ENCODE data around the gene NRIP1.

Gene NRIP1

GRCh38 chr21:15063814-15064575 is 805 bp downstream of the NRIP1 start:
- no peak for DNase-seq (ENCODE audit: low read depth in 3 of 3)

- DNase-seq (ENCODE audit: low read depth in 3 of 3) = no peak
These were observed 1.6 kb downstream of the NRIP1 start for GRCh38 chr21:15063081-15063813.

GRCh38 chr21:15062606-15062965 is 2.2 kb downstream of the NRIP1 start:
- no peak for DNase-seq (ENCODE audit: low read depth in 3 of 3)

GRCh38 chr21:15061747-15062605 is 2.8 kb downstream of the NRIP1 start:
- DNase-seq (ENCODE audit: low read depth in 3 of 3) = no peak

DNA sequence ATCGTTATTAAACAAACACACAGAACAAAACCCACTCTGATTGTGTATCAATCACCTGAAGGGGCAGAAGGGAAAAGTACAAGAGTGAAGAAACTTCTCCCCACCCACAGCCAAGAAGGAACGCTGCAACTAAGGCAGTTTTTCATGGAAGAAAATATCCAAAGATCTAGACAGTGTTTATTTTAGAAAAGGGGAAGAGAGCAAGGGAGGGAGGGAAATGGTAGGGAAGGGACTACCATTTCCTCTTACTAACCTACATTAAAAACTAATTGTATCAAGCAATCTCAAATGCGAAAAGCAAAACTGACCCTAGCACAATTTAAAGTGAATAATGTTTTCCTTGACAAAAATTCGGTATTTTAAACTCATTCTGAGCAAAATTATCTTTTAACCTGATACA is 3.5 kb downstream of the NRIP1 start:
- DNase-seq (ENCODE audit: low read depth in 3 of 3) = no peak

GRCh38 chr21:15060543-15061175 is 4.1 kb downstream of the NRIP1 start:
- no peak for DNase-seq (ENCODE audit: low read depth in 3 of 3)

DNA sequence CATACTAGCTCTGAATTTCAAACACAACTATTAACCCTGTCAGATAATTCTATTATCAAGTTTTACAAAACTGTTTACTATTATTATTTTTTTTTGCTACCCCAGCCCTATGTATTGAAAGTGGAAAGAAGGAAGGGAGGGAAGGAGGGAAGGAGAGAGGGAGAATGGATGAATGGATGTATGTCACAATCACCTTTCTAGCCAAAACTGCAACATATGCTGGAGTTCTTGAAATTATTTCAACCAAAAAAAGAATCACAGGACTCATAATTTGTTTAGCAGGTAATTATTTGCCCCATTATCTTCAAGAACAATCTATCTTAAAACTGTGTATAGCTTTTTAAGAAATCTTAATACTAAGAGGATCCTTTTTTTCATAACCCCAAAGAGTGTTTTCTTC is 5.4 kb downstream of the NRIP1 start:
- no peak for DNase-seq (ENCODE audit: low read depth in 3 of 3)

DNA sequence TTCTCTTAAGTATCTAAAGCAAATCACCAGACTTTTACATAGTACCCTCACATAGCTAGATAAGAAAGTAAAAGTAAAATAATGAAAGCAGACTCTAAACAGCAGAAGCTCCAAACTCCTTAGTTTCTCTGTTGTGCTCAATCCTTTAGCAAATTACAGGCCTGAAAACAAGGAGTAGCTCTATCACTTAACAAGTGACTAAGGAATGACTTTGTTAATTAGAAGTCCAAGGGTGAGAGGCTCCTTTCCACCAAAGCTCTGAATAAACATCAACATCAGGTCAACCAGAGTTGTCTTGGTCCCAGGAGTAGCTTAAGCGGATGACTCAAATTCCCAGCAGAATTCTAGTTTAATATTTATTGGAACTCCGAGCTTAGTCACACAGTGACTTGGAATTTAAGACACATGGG is 5.9 kb downstream of the NRIP1 start:
- DNase-seq (ENCODE audit: low read depth in 3 of 3) = no peak

GRCh38 chr21:15057285-15057684 is 7.5 kb downstream of the NRIP1 start:
- DNase-seq (ENCODE audit: low read depth in 3 of 3) = no peak

DNA sequence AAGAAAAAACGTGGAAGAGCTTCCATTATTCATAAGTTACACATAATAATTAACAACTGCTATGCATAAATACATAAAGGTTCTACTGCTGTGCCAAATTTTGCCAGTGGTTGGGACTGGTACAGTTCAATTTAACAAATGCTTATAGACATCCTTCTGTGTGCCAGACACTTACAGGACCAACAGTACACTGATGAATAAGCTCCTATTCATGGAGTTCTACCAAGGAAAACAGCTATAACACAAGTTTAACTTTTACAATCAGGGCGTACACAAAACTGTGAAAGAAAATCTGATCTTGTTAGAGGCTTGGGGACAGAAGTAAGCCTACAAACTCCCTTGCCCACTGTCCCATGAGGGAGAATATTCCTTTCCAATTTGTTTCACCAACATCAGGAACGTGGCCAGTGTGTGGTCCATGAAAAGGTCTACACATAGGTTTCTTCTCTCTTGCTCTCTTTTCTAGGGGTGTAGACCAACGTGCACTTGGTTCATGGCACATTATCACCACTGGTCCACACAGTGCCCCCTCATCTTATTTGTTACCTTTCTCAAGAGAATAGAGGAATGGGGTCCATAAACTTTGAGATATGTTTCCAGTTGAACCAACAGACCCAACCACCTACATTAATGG is 10.1 kb downstream of the NRIP1 start:
- no peak for DNase-seq (ENCODE audit: low read depth in 3 of 3)

DNA sequence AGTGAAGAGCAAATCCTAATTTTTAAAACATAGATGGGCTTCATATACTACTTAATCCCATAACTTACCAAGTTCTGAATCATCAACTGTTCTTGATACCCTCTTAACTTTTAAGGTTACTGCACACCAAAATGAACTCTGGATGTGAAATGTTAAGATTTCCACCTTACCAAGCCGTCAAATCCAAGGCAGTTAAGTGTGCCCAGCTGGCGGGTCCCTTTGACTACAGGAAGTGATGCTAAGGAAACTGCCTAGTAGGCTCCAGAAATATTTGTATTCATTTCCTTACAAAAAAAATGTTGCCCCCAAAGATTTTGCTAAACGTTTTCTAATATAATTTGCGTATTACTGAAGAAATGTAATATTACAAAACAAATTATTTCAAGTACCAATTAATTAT is 10.7 kb downstream of the NRIP1 start:
- no peak for DNase-seq (ENCODE audit: low read depth in 3 of 3)

DNA sequence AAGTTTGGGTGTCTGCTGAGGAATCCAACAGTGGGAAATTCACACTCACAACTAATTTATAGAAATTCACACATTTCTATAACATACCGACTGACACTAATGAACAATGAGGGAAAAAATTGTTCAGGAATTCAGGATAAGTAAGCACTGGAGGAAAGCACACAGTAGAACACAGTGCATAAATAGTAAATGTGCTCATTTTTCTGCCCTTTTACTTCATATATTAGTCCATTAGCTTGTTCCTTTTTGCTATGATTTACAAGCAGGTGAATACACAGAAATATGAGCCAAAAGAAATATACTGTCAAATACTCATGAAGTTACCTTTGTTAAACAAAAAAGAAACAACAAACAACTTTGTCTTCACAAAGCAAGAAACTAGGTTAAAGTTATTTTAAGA is 11.3 kb downstream of the NRIP1 start:
- no peak for DNase-seq (ENCODE audit: low read depth in 3 of 3)

DNA sequence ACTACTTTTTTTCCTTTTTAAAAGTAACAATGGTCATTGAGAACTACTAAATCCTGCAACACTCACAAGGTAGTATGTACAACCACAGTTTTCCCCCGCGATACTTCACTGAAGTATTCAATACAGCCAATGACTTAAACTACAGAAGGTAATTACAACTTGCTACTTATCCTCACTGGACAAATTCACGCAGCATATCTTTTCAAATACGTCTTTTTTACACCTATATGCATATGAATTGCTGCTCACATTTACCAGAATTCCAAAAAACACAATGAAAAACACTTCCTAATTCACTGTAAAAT is 12.4 kb downstream of the NRIP1 start:
- no peak for DNase-seq (ENCODE audit: low read depth in 3 of 3)

- DNase-seq (ENCODE audit: low read depth in 3 of 3) = no peak
These were observed 12.9 kb downstream of the NRIP1 start for GRCh38 chr21:15051644-15052458.

DNA sequence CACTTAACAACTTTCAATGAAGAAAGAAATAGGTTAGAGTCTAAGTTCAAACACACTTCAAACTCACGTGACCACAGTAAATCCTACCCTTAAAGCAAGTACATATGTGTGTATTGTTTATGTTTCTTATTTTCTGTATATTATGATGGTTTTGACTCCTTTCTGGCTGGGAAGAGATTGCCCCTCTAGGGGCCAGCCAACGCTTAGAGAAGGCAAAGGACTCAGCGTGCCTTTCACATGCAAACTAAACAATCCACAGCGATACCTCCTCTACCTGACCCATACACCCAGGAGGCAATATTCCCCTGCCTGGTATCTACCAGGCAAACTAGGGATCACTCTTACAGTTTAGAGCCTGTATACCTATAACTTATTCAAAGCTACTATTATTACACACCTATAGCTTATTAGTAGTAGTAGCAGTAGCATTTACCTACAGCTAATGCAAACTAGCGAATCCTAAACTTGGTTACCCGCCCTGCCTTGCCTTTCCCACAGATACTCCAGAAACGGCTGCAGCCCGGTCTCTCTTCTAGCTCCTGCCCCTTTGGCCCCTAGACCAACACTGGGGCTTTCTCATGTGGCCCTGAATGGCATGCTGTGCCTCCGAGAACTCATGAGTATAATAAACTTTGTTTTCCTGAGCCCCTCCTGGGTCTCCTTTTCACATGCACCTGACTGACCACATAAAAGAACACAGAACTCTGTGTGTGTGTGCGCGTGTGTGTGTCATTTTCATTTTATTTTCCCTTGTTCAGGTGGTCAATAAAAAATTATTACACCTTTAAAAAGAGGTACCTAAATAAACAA is 14.0 kb downstream of the NRIP1 start:
- DNase-seq (ENCODE audit: low read depth in 3 of 3) = no peak

DNA sequence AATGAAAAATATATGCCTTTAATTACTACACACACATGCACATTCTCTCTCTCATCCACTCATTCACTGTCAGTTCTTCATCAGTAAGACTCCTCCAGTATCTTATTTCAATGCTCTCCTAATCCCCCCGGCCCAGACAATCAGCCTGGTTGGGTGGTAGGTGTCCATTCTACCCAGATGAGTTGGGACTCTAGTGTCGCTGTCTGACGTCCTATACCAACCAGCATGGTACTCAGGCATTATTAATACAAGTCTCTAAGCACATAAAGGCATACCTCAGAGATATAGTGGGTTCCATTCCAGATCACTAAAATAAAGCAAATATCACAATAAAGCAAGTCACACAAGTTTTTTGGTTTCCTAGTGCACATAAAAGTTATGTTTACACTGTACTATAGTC is 19.8 kb downstream of the NRIP1 start:
- DNase-seq (ENCODE audit: low read depth in 3 of 3) = no peak

DNA sequence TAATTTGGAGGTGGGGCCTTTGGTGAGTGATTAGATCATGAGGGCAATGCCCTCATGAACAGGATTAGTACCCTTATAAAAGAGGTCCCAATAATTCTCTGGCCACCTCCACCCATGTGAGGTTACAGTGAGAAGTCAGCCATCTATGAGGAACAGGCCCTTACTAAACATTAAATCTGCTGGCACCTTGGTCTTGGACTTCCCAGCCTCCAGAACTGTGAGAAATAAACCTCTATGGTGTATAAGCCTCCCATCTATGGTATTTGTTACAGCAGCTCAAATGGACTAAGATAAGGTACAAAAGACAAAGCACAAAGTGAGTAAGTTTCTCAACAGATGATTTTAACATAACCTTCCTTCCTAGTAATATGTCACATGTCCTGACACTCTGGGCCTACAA is 22.3 kb downstream of the NRIP1 start:
- no peak for DNase-seq (ENCODE audit: low read depth in 3 of 3)

DNA sequence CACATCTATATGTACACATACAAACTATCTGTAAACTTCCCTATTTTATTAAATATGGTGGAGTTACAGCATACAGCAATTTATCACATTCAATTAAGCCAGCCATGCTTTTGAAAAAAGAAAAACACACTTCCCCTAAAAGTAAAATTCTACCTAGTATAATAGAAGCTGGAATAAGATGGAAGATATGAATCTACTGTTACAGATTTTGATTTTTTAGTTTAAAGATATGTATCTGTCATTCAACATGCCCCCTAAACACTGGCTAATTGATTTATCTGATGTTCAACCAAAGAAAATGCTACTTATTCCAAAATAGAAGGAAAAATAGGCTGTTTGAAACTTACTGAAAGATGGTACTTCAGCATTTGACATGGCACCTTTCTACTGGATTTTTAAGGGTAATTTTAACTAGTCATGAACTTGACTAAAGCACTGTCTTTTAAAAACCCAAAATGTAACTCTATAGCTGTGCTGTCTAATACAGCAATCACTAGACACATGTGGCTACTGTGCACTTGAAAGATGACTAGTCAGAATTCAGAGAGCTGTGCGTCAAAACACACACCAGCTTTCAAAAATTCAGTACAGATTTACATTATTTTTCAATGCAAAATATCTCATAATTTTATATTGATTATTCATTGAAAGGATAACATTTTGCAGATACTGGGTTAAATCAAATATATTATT is 25.0 kb downstream of the NRIP1 start:
- DNase-seq (ENCODE audit: low read depth in 3 of 3) = no peak

DNA sequence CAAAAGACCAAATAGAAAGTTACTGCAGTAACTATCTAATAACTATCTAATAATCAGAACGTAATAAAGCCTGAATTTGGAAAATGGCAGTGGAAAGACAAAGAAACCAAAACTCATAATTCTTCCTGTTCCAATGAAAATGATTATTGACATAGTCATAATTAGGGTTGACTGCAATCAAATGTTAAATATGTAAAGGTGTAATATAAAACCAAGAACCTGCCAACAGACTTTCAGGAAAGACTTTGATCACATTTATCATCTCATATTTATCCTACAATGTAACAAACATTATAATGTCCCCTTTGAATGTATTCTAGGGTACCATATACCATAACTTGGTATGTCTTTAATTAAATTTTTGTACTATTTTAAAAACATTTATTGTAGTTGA is 26.9 kb downstream of the NRIP1 start:
- DNase-seq (ENCODE audit: low read depth in 3 of 3) = no peak
